NT2/D1 (cell line): Measurements from ENCODE around the gene CACNA2D1.

Experiments
- SUZ12 ChIP-seq: IDR thresholded peaks from 2 replicates; pipeline ENCODE4 v1.6.1; 2011; ENCODE audit not compliant: insufficient read length, insufficient read depth; ENCODE audit errors: extremely low read depth
- ZNF274 ChIP-seq: IDR thresholded peaks from 2 replicates; pipeline ENCODE4 v1.6.1; 2011; ENCODE audit warnings: mild to moderate bottlenecking, low read depth, low read length

GRCh38 chr7:82017334-82017943 lies 426.1 kb downstream of the CACNA2D1 start:
- TF ChIP-seq ZNF274, result no peak
- TF ChIP-seq SUZ12, result no peak
